AG10803 (cell line): Measurements from ENCODE around the gene TMEM131L.
"Not testable (repeated sequence)": the region's sequence is repeated elsewhere in the genome, so short reads cannot be mapped to it uniquely, and the experiment has no call there.

Experiments used
- DNase-seq: peaks from one replicate; pipeline ENCODE4 v3.0.0; 2010; ENCODE audit warnings: low read depth
- H3K4me3 ChIP-seq: 2 replicates; pipeline ENCODE4 v1.5.1; 2011; ENCODE audit warnings: mild to moderate bottlenecking, low read length, control low read depth
- TF ChIP-seq, protein P1 (sequence below): conservative IDR thresholded peaks from 2 replicates; pipeline ENCODE4 v1.5.1; 2011; ENCODE audit warnings: mild to moderate bottlenecking, low read length, control low read depth, inconsistent platforms

Gene TMEM131L

DNA sequence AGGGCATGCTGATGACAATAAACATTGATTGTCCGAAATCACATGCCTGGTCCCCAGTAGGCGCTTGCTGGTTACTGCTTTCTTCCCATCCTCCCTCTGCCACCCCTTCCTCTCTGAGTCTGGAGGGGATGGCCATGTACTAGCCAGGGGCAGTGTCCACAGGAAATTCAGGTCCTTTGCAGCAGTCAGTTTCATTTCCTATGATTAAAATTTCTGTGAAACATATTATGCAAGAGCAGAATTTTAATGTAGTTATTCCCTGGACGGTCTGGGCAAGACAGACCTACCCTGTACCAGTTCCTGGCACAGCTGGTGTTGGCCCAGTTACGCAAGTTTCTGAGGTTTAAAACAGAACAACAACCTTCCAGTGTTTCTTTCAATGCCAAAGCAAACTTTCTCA is 189.8 kb downstream of the TMEM131L start:
- DNase-seq = peak; percentile 31
- TF ChIP-seq, protein P1, sequence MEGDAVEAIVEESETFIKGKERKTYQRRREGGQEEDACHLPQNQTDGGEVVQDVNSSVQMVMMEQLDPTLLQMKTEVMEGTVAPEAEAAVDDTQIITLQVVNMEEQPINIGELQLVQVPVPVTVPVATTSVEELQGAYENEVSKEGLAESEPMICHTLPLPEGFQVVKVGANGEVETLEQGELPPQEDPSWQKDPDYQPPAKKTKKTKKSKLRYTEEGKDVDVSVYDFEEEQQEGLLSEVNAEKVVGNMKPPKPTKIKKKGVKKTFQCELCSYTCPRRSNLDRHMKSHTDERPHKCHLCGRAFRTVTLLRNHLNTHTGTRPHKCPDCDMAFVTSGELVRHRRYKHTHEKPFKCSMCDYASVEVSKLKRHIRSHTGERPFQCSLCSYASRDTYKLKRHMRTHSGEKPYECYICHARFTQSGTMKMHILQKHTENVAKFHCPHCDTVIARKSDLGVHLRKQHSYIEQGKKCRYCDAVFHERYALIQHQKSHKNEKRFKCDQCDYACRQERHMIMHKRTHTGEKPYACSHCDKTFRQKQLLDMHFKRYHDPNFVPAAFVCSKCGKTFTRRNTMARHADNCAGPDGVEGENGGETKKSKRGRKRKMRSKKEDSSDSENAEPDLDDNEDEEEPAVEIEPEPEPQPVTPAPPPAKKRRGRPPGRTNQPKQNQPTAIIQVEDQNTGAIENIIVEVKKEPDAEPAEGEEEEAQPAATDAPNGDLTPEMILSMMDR = no peak
- H3K4me3 ChIP-seq = no peak overlapping the region

DNA sequence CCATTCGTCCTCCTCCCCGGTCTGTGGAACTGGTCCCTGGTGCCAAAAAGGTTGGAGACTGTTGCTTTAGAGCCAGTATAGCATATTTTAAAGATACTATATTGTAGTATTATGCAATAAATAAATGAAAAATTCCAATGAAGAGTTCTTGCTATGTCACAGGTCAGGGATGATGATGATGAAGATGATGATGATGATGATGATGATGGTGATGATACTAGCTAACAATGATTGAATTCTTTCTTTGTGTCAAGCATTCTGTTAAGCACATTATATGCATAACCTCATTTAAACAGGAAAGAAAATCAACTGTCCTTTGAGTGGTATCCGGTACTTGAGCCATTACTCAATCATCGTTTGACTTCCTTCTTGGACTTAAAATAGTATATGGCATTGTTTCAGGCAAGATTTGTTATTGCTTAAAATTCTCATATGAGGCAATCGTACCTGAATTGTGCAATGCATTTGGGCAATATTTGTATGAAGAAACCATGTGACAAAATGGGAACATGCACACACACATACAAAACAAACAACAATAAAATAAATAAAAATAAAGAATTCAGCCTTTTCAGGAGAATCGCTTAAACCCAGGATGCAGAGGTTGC is 195.2 kb downstream of the TMEM131L start:
- H3K4me3 ChIP-seq = no peak overlapping the region
- TF ChIP-seq, protein P1 = no peak
- peak; percentile 40 for DNase-seq

DNA sequence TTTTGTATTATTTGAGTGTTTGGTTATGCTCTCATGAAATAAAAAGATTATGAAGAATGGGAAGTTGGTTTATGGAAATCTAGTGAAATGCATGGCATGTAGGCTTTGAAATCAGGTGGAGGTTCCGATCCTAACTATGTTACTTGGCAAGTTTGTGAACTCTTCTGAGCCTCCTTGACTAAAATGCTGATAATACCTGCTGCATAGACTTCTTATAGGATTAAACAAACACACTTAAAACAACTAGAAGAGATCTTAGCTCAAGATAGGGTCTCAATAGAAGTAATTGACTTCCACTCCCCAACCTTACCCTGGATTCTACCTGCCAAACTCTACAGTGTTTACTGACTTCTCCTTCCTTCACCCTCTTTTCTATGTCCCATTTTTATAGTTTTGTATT is 195.7 kb downstream of the TMEM131L start:
- H3K4me3 ChIP-seq = no peak overlapping the region
- DNase-seq = no peak
- TF ChIP-seq, protein P1 = no peak

DNA sequence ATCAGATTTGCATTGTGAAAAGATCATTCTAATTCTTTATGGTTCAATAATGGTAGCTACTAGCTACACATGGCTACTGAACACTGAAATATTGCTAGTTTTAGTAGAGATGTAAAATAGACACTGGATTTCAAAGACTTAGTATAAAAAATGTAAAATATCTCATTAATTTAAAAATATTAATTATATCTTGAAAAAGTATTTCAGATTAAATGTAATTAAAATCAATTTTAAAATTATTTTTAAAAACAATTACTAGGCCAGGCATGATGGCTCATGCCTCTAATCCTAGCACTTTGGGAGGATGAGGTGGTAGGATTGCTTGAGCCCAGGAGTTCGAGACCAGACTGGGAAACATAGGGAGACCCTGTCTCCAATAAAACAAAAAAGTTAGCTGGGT is 197.5 kb downstream of the TMEM131L start:
- TF ChIP-seq, protein P1 = no peak
- no peak overlapping the region for H3K4me3 ChIP-seq
- no peak for DNase-seq

DNA sequence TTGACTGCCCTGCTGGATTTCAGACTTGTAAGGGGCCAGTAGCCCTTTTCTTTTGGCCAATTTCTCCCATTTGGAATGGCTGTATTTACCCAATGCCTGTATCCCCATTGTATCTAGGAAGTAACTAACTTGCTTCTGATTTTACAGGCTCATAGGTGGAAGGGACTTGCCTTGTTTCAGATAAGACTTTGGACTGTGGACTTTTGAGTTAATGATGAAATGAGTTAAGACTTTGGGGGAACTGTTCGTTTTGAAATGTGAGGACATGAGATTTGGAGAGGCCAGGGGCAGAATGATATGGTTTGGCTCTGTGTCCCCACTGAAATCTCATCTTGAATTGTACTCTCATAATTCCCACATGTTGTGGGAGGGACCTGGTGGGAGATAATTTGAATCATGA is 200.3 kb downstream of the TMEM131L start:
- not testable (repeated sequence) for H3K4me3 ChIP-seq, DNase-seq

DNA sequence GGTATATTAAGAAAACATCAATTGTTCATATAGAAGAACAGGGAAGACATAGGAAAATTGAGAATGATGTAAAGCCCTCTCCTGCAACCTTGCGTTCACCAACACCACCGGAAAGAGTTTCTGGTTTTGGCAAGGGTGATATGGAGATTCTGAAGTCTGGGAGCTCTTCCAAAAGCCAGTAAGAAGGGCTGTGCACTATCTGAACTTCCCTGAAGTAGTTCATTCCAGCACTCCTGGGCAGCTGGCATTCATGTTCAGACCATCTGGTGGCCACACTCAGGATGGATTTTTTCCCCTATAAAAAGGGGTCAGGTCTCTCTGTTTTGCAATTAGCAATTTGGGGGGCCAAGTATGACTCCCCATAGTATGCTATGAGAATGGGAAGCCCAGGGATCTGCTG is 202.5 kb downstream of the TMEM131L start:
- peak; percentile 9 for DNase-seq
- no peak overlapping the region for H3K4me3 ChIP-seq
- TF ChIP-seq, protein P1 = no peak

DNA sequence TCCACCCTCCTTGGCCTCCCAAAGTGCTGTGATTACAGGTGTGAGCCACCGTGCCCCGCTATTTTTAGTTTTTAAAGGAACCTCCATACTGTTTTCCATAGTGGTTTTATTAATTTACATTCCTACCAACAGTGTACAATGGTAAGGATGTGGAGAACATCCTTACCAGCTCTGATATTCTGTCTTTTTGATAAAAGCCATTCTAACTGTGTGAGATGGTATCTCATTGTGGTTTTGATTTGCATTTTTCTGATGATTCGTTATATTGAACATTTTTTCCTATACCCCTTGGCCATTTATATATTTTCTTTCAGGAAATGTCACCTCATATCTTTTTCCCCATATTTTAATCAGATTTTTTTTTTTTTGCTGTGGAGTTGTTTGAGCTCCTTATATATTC is 203.7 kb downstream of the TMEM131L start:
- no peak for DNase-seq
- TF ChIP-seq, protein P1 = no peak
- no peak overlapping the region for H3K4me3 ChIP-seq

DNA sequence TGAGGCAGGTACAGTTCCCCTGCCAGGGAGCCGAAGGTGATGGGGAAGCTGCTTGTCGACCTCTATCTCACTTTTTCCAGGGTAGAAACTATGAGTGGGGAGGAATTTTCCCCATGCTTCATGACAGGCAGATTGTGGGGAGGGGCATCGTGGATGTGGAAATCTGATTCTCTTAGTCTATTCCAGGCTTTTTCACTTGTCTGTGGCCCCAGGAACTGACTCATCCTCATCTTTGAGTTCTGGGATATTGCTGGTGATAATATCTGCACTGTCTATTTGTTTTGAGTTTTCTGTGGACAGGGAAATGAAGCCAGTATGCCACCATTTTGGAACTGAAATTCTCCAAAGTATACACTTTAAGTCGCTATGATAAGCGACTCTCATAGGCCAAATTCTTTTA is 210.3 kb downstream of the TMEM131L start:
- TF ChIP-seq, protein P1 = no peak
- no peak overlapping the region for H3K4me3 ChIP-seq

More for the DNA sequence above, 210.3 kb downstream of the TMEM131L start:
- no peak for DNase-seq
